OCI-LY3 (cell line): ENCODE measurements around the gene TIMM10B.
A peak's percentile ranks its signal among the peaks of the same experiment; 100 is the strongest.
"Not testable (repeated sequence)": the region's sequence is repeated elsewhere in the genome, so short reads cannot be mapped to it uniquely, and the experiment has no call there.

ENCODE experiments used
- H2AFZ ChIP-seq: fragments of 200-600, 300-600 bp; shearing (Covaris generic); 2 replicates; pipeline ENCODE4 v1.6.0; 2014; ENCODE audit warnings: antibody characterized with exemption, low read depth, low read length
- H3K27ac ChIP-seq: fragments of 200-600, 300-600 bp; sonication (generic); 2 replicates; pipeline ENCODE4 v1.5.1; 2014; ENCODE audit warnings: mild to moderate bottlenecking, low read length, moderate library complexity, mixed read lengths
- H3K27me3 ChIP-seq: fragments of 200-600, 300-600 bp; sonication (generic); 2 replicates; pipeline ENCODE4 v1.6.1; 2014; ENCODE audit warnings: low read depth, low read length, mixed read lengths
- H3K36me3 ChIP-seq: fragments of 200-600, 300-600 bp; sonication (generic); replicated peaks from 2 replicates; pipeline ENCODE3; 2014; ENCODE audit warnings: low read depth, low read length, mixed read lengths
- H3K4me1 ChIP-seq: fragments of 300-600, 200-600 bp; sonication (generic); 2 replicates; pipeline ENCODE4 v1.6.1; 2014; ENCODE audit warnings: low read length, mixed read lengths
- H3K4me2 ChIP-seq: fragments of 200-600, 300-600 bp; sonication (generic); 2 replicates; pipeline ENCODE4 v1.6.1; 2014; ENCODE audit warnings: low read length, mixed read lengths
- H3K4me3 ChIP-seq: fragments of 300-600, 200-600 bp; sonication (generic); 2 replicates; pipeline ENCODE4 v1.5.1; 2014; ENCODE audit warnings: antibody characterized with exemption, mild to moderate bottlenecking, low read length, moderate library complexity
- H3K79me2 ChIP-seq: fragments of 300-600, 200-600 bp; shearing (Covaris generic); 2 replicates; pipeline ENCODE4 v1.6.1; 2014; ENCODE audit warnings: mild to moderate bottlenecking, low read length, mixed read lengths
- H3K9ac ChIP-seq: fragments of 300-600, 200-600 bp; shearing (Covaris generic); 2 replicates; pipeline ENCODE4 v1.6.0; 2014; ENCODE audit warnings: mild to moderate bottlenecking, low read length, moderate library complexity
- H3K9me3 ChIP-seq: fragments of 200-600, 300-600 bp; shearing (Covaris generic); 2 replicates; pipeline ENCODE4 v1.6.1; 2014; ENCODE audit warnings: low read length, mixed read lengths; ENCODE audit not compliant: insufficient read depth
- H4K20me1 ChIP-seq: fragments of 200-600, 300-600 bp; sonication (generic); 2 replicates; pipeline ENCODE4 v1.6.1; 2016; ENCODE audit warnings: low read length, mixed read lengths; ENCODE audit not compliant: insufficient read depth
- CTCF ChIP-seq: fragments of 200-600, 300-600 bp; sonication (generic); IDR thresholded peaks from 2 replicates; pipeline ENCODE4 v1.5.1; 2014; ENCODE audit warnings: antibody characterized with exemption, low read length, low read depth
- EZH2phosphoT487 ChIP-seq: fragments of 200-600 bp; shearing (Covaris generic); IDR thresholded peaks from 2 replicates; pipeline ENCODE4 v1.6.1; 2018; ENCODE audit warnings: antibody characterized with exemption, mixed run types, low read depth

The TIMM10B gene

GRCh38 chr11:6504166-6504565 lies 22.9 kb downstream of the TIMM10B start:
- Histone ChIP-seq H3K27me3 (no peaks in the 10 kb centered on the region), H3K9me3 (no peaks in the 10 kb centered on the region), H3K4me3 (no peak overlapping the region)

DNA sequence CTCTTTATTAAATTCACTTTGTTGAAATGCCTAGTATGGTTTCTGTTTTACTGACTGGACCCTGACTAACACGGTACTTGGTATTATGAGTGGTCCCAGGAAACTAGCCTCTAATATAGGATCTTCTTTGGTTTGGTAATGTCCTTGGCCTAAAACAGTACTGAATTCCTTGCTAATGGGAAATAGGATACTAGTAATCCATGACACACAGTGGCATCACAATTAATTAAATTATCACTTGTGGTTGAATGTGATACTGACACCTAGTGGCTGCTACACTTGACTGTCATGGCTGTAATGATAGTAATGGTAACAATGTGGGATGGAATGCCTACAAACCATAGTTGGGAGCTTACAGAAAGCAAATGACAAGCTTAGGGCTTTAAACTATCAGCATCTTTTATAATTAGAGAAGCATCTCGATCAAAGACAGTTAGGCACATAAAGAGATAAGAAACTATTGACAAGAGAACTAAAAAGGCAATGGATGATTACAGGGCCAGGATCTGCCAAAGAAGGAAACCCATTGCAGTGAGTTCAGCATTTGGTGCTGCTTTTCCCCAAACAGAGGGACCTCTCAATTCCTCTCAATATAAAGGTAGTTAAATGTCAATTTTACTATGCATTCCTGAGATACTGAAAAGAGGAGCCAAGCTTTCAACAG lies 24.4 kb downstream of the TIMM10B start:
- no peaks in the 10 kb centered on the region for H3K9me3 ChIP-seq
- H4K20me1 ChIP-seq, result no peaks in the 10 kb centered on the region
- H3K36me3 ChIP-seq, result peaks cover 20% of the 10 kb centered on the region
- H3K4me3 ChIP-seq, result no peak overlapping the region
- no peak overlapping the region for H2AFZ ChIP-seq
- TF ChIP-seq EZH2phosphoT487, result no peak
- peak; percentile 85 for TF ChIP-seq CTCF
- no peaks in the 10 kb centered on the region for H3K27me3 ChIP-seq
- no peak overlapping the region for H3K4me2 ChIP-seq
- H3K27ac ChIP-seq, result no peak overlapping the region
- H3K79me2 ChIP-seq, result no peaks in the 10 kb centered on the region
- no peak overlapping the region for H3K9ac ChIP-seq
- no peaks in the 10 kb centered on the region for H3K4me1 ChIP-seq

More at GRCh38 chr11:6504166-6504565, 22.9 kb downstream of the TIMM10B start:
- no peaks in the 10 kb centered on the region for H3K79me2 ChIP-seq
- H3K4me2 ChIP-seq, result no peak overlapping the region
- H2AFZ ChIP-seq, result no peak overlapping the region
- H3K9ac ChIP-seq, result no peak overlapping the region
- H3K36me3 ChIP-seq, result peaks cover 19% of the 10 kb centered on the region
- H3K4me1 ChIP-seq, result no peaks in the 10 kb centered on the region
- H4K20me1 ChIP-seq, result no peaks in the 10 kb centered on the region
- no peak for TF ChIP-seq EZH2phosphoT487
- no peak for TF ChIP-seq CTCF
- no peak overlapping the region for H3K27ac ChIP-seq

GRCh38 chr11:6516865-6517264 lies 35.6 kb downstream of the TIMM10B start:
- no peaks in the 10 kb centered on the region for H3K4me1 ChIP-seq
- no peaks in the 10 kb centered on the region for H3K9me3 ChIP-seq
- no peak for TF ChIP-seq EZH2phosphoT487
- no peak for TF ChIP-seq CTCF

DNA sequence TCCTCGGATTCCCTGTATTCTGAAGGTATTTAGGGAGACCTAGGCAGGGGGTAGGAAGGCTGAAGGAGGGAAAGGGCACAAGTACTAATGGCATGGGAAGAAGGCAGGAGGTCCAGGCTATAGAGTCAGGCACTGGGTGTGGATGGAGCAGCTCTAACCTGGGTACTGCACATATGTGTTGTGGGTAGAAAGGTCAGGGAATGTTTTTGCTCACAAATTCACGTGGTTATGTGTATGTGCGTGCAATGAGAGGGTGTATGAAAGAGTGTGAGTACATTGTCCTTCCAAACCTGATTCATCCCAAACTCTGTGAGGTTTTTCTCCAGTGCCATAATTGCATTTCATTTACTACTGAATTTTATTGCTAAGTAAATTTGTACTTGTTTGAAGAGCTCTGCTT lies 39.0 kb downstream of the TIMM10B start:
- H3K4me1 ChIP-seq, result no peaks in the 10 kb centered on the region
- TF ChIP-seq EZH2phosphoT487 (no peak), CTCF (no peak)
- no peak overlapping the region for H3K4me3 ChIP-seq
- no peaks in the 10 kb centered on the region for H3K27me3 ChIP-seq
- no peak overlapping the region for H2AFZ ChIP-seq
- H3K9me3 ChIP-seq, result no peaks in the 10 kb centered on the region
- H3K27ac ChIP-seq, result no peak overlapping the region
- H3K9ac ChIP-seq, result no peak overlapping the region
- peaks cover 23% of the 10 kb centered on the region for H3K36me3 ChIP-seq
- no peaks in the 10 kb centered on the region for H4K20me1 ChIP-seq
- H3K4me2 ChIP-seq, result no peak overlapping the region
- H3K79me2 ChIP-seq, result no peaks in the 10 kb centered on the region

More at GRCh38 chr11:6516865-6517264, 35.6 kb downstream of the TIMM10B start:
- Histone ChIP-seq H3K27me3 (no peaks in the 10 kb centered on the region), H3K79me2 (no peaks in the 10 kb centered on the region), H3K27ac (no peak overlapping the region), H2AFZ (no peak overlapping the region), H3K36me3 (peaks cover 36% of the 10 kb centered on the region), H4K20me1 (no peaks in the 10 kb centered on the region), H3K4me3 (no peak overlapping the region), H3K9ac (no peak overlapping the region), H3K4me2 (no peak overlapping the region)

GRCh38 chr11:6521946-6522345 lies 40.6 kb downstream of the TIMM10B start:
- H3K4me2 ChIP-seq, H3K27me3 ChIP-seq, H3K4me1 ChIP-seq, H3K27ac ChIP-seq, H3K9ac ChIP-seq, H3K9me3 ChIP-seq, H4K20me1 ChIP-seq, H3K79me2 ChIP-seq, H3K4me3 ChIP-seq, H2AFZ ChIP-seq: not testable (repeated sequence)
- peaks cover 18% of the 10 kb centered on the region for H3K36me3 ChIP-seq
